GM18873 (cell line): Measurements from ENCODE around the gene VPS26C.
"Not testable (repeated sequence)": the region's sequence is repeated elsewhere in the genome, so short reads cannot be mapped to it uniquely, and the experiment has no call there.

Experiments used
- ATAC-seq: cut with Tn5 transposase; IDR thresholded peaks from one replicate; pipeline ENCODE4 v1.9.1; 2021; ENCODE audit warnings: mild to moderate bottlenecking, moderate library complexity, moderate number of reproducible peaks; ENCODE audit not compliant: unreplicated experiment, low FRiP score

VPS26C gene

DNA sequence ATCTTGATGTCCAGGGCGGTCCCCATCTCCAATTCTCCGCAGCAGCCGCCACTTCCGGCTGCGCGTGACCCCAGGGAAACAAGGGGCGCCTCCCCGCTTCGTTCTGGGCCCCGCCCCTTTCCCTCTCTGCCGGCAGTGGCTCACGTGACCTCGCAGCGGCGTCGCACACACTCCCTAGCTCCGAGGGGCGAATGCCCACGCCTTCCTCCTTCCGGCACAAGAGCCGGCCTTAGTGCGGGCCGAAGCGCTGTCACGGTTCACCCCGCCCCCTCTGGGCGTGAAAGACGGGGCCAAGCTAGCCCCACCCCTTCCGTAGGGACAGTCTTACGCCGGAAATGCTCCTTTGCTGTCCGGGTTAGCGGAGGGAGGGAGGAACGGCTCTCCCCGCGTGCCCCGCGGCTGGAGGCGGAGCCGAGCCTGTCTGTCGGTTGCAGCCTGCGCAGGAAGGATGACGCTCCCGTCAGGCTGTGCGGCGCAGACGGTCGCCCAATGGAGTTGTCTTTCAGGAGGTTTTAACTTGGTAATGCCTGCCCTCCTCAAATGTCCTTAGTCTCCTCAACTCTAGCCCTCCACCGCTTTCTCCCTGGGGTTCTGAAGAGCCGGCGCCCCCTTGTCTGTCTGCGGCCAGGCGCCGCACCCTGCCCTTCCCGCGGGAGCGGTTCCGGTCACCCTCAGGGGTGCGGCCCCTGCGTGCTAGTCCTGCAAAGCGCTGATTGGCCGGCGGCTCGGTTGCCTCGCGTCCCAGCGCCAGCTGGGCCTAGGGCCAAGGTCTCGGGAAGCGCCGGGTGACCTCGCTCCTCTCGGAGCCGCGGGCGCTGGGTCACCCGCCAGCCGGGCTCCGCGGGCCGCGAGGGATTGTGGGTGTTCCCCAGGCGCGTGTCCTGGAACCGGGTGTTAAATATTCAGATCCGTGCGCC, at the start of gene VPS26C:
Gene VPS26C, minus strand, starts transcription at position 66 of the 917 bp plus-strand sequence. Its CDS starts 40 bp downstream, at position 26.
- peak; percentile 92 for ATAC-seq

DNA sequence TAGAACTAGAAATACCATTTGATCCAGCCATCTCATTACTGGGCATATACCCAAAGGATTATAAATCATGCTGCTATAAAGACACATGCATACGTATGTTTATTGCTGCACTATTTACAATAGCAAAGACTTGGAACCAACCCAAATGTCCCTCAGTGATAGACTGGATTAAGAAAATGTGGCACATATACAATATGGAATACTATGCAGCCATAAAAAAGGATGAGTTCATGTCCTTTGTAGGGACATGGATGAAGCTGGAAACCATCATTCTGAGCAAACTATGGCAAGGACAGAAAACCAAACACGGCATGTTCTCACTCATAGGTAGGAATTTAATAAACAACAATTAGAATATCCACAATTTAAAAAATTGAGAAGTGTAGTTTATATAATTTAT, 48.9 kb upstream of the VPS26C start:
- ATAC-seq = not testable (repeated sequence)

DNA sequence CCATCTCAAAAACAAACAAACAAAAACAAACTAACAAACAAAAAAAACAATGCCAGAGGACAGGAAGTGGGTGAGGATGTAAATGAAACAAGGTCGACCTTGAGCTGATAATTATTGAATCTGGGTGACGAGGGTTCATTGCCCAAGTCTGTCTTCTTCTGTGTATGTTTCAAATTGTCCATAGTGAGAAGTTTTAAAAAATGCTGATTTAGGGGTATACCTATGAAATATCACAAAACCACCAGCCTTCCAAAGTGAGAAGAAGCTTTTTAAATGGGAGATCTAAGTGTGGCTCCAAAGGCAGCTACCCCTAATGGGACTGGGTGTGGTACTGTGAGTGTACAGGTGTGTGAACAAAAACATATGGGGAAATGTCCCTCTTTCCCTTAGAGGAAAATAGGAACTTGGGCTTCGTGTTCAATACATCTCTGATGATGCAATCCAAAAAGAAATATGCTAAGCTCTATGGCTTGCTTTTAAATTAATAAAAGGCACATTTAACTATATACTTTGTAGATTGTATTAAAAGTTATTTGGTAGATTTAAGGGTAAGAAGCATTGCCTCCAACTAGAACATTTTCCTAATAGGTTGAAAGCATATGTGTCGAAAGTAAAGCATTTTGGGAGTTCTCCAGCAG, 33.1 kb upstream of the VPS26C start:
- ATAC-seq = no peak

DNA sequence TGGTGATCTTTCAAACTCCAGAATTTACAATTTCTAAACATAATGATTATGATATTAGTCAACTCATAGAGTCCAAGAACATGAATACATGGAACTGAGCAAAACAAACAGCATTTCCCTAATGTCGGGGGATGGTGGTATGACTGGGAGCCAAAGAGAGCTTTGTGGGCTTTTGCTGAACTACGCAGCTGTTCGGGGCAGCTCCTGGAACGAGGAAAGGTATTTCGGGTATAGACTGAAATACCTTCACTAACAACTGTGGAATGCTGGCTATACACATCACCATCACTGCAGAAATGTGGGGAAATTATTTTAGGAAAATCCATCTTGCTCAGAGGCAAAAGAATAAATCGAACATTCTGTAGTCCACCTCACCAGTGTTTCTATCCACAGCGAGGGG, 30.2 kb upstream of the VPS26C start:
- no peak for ATAC-seq

DNA sequence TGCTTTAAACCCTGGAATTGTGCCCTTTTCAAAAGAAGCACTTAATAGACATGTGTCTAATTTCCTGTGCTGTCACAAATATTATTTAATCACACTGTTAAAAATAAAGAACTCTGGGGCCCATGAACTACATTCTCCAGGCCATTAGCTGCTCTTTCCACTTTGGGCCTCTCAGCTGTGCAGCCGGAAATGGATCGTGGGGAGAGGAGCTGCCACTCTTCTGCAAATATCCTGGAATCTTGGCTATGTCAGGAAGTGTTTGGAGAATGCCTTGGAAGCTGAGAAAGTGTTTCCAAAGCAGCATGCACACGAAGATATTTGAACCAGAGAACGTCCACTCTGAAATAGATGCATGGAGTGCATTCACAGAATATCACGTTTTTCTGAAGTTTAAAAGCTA, 27.5 kb upstream of the VPS26C start:
- no peak for ATAC-seq

DNA sequence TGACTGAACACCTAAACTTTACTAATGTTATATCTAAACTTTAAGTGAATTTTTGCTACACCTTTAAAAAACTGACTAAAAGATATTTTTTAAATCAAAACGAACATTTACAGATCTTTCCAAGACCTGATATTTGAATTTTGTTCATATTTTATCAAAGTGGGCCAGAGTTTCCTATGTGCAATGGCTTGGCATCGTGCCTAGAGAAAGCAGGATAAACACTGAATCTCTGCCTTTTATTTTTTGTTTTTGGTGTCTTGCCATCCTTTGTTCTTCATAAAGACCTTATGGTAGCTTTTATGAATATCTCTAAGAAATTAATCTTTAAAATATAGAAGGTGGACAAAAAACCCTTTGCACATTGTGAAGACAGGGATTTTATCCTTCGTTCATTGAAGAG, 25.8 kb upstream of the VPS26C start:
- no peak for ATAC-seq

DNA sequence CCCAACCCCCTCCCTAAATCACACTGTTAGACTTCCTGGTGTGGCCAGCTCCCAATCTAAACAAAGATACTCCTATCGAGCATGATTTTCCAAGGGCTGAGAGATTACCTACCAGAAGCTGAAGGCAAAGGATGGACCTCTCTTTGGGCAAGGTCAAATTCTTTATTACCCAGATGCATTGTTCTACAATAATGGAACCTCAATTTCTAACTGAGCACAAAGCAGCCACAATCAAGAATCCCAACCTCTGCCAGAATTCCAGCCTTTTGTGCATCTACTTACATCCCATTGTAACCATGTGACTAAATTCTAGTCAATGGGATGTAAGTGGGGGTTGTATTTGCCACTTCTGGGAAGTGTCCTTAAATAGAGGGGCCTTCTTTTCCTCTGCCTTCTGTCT, 24.9 kb upstream of the VPS26C start:
- no peak for ATAC-seq

DNA sequence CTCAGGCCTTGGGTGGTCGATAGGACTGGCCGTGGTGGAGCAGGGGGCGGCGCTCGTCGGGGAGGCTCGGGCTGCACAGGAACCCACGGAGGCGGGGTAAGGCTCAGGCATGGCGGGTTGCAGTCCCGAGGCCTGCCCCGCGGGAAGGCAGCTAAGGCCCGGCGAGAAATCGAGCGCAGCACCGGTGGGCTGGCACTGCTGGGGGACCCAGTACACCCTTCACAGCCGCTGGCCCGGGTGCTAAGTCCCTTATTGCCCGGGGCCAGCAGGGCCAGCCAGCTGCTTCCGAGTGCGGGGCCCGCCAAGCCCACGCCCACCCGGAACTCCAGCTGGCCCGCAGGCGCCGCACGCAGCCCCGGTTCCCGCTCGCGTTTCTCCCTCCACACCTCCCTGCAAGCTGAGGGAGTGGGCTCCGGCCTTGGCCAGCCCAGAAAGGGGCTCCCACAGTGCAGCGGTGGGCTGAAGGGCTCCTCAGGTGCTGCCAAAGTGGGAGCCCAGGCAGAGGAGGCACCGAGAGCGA, 16.1 kb upstream of the VPS26C start:
- ATAC-seq = not testable (repeated sequence)

DNA sequence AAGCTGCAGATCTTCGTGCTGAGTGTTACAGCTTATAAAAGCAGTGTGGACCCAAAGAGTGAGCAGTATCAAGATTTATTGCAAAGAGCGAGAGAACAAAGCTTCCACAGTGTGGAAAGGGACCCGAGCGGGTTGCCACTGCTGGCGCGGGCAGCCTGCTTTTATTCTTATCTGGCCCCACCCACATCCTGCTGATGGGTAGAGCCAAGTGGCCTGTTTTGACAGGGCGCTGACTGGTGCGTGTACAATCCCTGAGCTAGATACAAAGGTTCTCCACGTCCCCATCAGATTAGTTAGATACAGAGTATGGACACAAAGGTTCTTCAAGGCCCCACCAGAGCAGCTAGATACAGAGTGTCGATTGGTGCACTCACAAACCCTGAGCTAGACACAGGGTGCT, 15.5 kb upstream of the VPS26C start:
- not testable (repeated sequence) for ATAC-seq

DNA sequence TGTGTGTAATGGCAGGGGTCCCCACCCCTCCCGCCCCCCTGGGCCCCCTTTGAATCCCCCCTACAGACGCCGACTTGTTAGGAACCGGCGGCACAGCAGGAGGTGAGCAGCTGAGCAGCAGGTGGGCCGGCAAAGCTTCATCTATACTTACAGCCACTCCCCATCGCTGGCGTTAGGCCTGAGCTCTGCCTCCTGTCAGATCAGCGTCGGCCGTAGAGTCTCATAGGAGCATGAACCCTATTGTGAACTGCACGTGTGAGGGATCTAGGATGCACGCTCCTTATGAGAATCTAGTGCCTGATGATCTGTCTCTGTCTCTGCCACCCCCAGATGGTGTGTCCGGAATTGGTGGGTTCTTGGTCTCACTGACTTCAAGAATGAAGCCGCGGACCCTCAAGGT, 14.9 kb upstream of the VPS26C start:
- ATAC-seq = no peak

DNA sequence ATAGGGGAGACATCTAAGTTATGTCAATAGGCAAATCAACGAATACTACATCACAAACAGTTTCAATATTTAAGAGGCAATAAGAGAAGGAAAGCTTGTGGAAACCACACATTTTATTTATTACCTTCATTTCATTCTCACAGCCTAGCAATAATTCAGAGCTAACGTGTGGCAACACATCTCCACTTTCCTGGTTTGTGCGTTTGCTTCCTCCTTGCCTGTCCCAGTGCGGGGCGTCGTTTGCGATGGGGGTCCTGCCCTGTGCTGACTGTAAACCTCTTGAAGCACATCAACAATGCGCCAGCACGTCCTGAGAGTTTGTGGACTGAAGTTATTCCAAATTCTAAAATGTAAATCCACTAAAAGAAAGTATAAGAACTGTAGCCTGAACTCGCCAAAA, 14.4 kb upstream of the VPS26C start:
- no peak for ATAC-seq

DNA sequence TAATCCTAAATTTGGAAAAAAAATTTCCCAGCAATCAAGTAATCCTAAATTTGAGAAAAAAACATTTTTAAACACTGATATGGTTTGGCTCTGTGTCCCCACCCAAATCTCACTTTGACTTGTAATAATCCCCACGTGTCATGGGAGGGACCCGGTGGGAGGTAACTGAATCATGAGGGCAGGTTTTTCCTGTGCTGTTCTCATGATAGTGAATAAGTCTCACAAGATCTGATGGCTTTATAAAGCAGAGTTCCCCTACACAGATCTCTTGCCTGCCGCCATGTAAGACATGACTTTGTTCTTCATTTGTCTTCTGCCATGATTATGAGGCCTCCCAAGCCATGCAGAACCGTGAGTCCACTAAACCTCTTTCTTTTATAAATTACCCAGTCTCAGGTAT, 12.1 kb upstream of the VPS26C start:
- ATAC-seq = not testable (repeated sequence)

DNA sequence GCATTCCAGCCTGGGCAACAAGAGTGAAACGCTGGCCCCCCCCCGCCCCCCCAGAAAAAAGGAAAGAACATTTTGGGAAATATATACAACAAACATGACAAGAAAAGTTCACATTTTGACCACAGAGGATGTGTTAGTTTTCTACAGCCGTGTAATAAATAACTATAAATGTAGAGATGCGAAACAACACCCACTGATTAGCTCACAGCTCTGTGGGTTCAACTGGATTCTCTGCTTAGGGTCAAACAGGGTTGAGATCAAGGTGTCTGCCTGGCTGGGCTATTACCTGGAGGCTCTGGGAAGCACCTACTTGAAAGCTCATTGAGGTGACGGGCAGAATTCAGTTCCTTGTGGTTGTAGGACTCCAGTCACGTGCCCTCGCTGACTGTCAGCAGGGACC, 11.1 kb upstream of the VPS26C start:
- ATAC-seq = no peak

DNA sequence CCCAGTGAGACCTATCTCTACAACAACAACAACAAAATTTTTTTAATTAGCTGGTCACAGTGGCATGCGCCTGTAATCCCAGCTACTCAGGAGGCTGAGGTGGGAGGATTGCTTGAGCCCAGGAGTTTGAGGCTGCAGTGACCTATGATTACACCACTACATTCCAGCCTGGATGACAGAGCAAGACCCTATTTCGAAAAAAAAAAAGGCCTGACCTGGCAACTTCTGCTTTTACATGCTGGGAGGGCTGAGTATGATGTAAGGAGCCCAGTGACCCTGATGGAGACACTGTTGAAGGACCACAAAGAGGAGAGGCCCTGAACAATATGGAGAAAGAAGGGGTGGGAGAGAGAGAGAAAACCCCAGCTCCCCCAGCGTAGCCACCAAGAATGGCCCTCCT, 9.2 kb upstream of the VPS26C start:
- no peak for ATAC-seq

DNA sequence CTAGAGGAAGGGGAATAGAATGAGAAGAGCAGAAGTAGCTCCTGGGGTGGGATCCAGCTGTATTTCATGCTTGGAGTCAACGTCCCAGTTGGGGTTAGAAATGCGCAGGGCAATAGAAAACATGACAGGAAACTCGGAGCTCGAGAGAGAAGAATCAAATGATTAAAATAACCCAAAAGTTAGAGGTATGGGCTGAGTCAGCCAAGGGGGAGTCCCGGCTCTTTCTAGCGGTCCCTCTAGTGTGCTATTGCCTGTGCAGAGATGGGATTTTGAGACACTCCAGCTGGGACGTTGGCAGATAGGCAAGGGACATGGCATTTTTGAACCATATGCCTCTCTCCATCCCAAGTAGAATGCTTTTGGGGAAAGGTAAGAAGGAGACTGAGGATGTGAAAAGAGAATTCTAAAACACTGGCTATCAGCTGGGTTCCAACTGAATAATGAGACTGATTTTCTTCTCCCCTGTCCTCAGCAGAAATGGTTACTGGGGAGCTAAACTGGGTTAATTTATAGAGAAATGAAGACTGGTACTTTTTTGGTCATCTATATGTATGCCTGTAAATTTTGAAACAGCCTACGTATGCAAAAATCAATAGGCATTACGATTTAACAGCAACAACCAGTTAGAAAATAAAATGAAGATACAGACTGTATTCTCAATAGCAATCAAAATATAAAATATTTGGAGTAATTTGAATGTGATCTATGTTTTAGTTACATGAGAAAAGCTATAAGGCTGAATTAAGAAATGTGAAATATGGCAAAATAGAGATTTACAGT, 7.0 kb upstream of the VPS26C start:
- no peak for ATAC-seq

DNA sequence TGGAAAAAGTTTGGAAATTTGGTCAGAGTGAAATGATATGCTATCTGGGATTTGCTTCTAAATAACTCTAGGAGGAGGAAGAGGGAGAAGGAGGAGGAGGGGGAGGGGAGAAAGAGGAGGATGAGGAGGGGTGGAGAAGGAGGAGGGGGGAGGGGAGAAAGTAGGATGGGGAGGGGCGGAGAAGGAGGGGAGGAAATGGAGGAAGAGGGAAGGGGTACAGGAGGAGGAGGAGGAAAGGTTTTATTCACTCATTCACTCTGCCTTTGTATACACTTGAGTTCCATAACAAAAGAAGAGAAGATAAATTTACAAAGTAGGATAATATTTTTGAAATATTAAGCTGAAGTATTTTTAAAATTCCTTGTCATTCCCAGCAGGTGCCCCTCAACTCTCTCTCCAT, 6.3 kb upstream of the VPS26C start:
- ATAC-seq = no peak

DNA sequence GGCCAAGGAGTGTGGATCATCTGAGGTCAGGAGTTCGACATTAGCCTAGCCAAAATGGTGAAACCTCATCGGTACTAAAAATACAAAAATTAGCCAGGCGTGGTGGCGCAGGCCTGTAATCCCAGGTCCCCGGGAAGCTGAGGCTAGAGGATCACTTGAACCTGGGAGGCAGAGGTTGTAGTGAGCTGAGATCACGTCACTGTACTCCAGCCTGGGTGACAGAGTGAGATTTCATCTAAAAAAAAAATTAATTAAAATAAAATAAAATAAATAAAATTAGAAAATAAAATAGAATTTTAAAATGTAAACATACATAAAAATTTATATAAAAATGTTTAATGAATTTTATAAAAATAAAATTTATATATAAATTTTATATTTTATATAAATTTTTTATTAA, 5.8 kb upstream of the VPS26C start:
- ATAC-seq = no peak

DNA sequence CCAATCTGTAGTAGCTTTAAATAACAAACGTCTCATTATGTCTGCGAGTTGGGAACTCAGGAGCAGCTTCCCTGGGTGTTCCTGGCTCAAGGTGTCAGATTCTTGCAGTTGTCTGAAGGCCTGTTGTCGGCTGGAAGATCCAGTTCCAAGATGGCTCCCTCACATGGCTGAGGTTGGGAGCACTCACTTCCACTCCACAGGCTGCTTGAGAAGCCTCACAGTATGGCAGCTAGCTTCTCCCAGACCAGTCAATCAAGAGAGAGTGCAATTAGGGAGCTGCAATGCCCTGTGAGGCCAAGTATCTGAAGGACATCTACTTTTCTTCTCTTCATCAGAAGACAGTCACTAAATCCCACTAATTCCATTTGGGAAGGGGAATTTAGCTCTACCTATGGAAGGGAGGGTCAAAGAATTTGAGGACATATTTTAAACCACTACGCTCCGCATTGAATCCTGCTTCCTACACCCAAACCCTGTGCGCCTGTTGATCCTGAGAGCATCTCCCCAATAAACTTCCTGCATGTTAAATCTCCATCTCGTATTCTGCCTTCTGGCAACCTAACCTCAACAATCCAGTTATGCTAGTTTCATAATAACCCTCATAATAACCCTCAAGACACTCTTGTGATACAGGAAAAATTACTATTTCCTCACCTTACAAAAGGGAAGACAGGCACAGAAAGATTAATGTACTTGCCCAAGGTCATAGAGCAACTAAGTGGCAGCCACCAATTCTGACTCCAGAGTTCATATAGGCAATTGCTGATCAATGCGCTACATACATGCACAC, 3.6 kb upstream of the VPS26C start:
- ATAC-seq = no peak

DNA sequence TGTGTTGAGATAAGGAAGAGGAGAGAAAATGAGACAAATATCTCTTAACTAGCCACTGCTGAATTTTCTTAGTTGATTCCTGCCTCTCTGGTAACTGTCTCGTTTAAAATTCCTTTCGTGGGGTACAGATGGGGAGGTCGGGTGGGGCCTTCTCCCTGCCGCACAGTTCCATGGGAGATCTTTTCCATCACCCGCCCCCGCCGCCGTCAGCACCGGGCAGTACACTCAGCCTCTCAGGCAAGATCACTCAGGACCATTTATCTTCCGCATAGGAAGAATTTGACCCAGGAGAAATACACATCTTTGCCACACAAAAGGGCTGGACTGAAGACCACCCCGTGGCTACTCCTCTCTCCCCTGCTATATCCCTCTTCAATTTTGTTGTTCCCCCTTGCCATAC, 2.3 kb upstream of the VPS26C start:
- no peak for ATAC-seq

DNA sequence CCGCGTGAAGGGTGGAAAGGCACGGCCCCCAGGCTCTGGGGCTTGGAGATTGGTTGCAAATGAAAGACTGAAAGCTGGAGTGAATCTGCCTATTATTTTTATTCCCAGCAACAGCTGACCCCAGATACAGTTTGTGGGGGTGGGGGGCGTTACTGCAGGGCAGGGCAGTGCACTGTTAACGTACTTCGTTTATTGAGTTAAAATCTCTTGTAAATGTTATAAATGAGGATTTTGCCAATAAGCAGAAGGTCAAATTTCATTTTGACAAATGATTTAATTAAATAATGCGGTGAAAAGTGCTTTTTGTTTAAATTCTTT, 1.0 kb upstream of the VPS26C start:
- ATAC-seq = no peak
